Coronary artery (tissue), 2 donors: ENCODE results near the gene NCKAP5.

Experiments
- DNase-seq: peaks from one replicate; pipeline ENCODE4 v3.0.0-alpha.2; 2017; ENCODE audit warnings: low spot score
- H3K27ac ChIP-seq, 2 donors: fragments of 200-600 bp; sonication (generic); one replicate each; pipeline ENCODE4 v1.5.1; 2016 to 2019
- H3K4me3 ChIP-seq: fragments of 200-600 bp; sonication (generic); 2 replicates; pipeline ENCODE4 v1.5.1; 2016; ENCODE audit warnings: mild to moderate bottlenecking, moderate library complexity
- TF ChIP-seq, protein P1 (sequence below): fragments of 200-600 bp; sonication (generic); IDR thresholded peaks from one replicate; pipeline ENCODE4 v1.5.1; 2019; ENCODE audit warnings: antibody characterized with exemption

Gene NCKAP5

DNA sequence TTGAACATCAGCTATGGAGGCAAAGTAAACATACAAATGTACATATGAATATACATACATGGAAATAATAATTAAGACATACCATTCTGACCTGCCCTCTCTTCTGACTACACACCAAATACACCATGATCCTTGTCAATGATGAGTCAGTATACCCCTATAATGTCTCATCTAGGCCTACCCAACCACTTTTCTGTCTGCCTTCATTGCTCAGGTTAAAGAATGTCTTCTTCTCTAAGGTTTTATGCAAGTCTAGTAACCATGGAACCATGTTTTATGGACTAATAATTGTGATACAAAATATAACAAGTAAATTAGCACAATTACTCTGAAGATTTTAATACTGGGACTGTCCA, 128.7 kb downstream of the NCKAP5 start:
- Histone ChIP-seq H3K4me3 (no peak overlapping the region), H3K27ac (no peak overlapping the region)
- no peak for DNase-seq
- TF ChIP-seq, protein P1, sequence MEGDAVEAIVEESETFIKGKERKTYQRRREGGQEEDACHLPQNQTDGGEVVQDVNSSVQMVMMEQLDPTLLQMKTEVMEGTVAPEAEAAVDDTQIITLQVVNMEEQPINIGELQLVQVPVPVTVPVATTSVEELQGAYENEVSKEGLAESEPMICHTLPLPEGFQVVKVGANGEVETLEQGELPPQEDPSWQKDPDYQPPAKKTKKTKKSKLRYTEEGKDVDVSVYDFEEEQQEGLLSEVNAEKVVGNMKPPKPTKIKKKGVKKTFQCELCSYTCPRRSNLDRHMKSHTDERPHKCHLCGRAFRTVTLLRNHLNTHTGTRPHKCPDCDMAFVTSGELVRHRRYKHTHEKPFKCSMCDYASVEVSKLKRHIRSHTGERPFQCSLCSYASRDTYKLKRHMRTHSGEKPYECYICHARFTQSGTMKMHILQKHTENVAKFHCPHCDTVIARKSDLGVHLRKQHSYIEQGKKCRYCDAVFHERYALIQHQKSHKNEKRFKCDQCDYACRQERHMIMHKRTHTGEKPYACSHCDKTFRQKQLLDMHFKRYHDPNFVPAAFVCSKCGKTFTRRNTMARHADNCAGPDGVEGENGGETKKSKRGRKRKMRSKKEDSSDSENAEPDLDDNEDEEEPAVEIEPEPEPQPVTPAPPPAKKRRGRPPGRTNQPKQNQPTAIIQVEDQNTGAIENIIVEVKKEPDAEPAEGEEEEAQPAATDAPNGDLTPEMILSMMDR, result no peak

DNA sequence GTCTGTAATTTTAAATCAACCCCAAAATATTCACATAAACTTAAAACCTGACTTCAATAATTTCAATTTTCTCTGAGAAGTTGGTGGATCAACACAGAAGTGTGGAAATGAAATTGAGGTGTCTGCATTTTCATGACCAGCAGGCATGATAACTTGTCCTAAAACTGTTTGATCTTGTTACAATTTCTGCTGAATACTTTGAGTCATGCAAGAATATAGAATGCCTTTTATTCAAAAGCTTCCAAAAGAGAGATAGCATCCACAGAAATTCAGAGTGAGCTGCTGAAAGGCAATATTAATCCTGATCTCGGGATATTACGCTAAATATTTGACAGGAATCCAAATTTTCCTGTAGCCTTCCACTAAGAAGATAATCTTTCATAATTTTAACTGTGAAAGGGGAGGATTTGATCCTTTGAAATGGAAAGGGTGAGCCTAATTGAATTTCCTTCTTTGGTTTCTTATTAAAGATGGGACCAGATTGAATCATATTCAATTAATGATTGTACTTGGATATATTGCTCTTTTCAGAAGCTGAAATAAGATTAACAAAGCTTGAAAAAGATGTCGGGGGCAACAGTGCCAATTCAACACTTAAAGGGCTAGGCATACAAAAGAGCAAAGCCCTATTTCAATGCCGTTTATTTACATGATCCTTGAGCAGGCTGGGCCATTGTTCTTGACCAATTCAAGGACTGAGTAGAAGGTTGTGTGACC, 129.3 kb downstream of the NCKAP5 start:
- no peak overlapping the region for H3K4me3 ChIP-seq
- TF ChIP-seq, protein P1, result no peak
- DNase-seq, result no peak

DNA sequence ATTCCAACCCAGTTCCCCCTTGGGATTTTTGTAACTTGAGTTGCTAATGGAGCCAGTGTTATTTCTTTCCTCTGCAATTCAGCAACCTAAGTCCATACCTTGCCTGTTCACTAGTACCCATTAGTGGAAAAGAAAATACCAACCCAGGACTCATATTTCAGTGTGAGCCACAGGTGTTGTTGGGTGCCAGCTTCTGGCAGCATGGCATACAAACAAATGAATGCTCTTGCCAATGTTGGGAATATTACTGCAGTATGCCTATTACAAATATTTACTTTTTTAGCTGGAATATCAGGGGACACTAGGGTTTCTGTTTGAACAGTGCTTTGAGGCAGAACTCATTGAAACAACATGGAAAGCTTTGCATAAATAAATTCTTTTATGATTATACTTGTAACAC, 130.2 kb downstream of the NCKAP5 start:
- H3K4me3 ChIP-seq, result no peak overlapping the region
- TF ChIP-seq, protein P1, result no peak
- DNase-seq, result no peak
- H3K27ac ChIP-seq, result no peak overlapping the region

More for the DNA sequence above, 129.3 kb downstream of the NCKAP5 start:
- H3K27ac ChIP-seq, result no peak overlapping the region

DNA sequence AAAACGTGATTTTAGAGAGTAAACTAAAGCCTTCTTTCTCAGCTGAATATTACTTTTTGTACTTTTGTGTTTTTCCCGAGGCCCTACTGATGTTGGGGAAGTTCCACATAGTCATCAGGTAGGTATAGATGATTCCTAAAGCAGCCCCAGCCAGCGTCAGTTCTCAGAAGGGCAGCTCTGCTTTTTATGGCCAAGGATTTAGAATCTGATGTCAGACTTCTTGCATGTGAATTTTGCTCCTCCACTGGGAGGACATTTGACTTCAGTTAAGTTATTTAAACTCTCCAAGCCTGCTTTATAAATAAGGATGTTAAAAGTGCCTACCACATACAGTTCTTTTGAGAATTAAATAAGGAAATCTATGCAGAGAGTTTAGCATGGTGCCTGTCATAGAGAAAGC, 130.8 kb downstream of the NCKAP5 start:
- no peak for DNase-seq
- H3K27ac ChIP-seq, result no peak overlapping the region
- no peak overlapping the region for H3K4me3 ChIP-seq
- TF ChIP-seq, protein P1, result no peak

DNA sequence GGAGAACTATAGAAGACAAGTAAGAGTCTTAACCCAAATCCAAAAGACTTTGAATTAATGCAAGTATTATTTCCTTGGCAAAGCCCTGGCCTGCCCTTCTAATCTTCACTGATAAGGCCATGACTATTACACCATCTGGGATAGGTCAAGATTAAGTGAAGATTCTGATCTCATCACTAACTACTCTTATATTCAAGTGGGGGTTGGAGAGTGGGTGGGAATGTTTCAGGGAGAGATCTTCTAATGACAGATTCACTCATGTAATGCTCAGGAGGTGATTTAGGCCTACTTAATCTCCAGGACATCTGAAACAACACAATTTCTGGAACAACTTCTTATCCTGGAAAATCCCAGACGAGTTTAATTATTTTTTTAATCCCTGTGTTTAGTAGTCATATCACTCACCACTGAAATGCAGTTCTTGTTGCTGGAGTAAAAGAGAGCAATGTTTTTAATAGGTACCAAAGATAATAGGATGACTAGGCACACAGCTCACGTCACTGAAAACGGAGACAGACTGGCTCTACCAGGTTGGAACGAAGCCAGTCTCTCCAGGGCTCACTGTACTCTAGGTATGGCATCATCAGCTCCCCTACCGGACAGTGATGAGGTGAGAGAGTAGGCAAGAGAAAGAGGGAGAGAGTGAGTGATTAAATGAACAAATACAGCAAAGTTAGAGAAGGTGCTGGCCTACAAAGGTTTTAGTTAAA, 133.1 kb downstream of the NCKAP5 start:
- Histone ChIP-seq H3K27ac (no peak overlapping the region), H3K4me3 (no peak overlapping the region)
- TF ChIP-seq, protein P1, result no peak
- no peak for DNase-seq

DNA sequence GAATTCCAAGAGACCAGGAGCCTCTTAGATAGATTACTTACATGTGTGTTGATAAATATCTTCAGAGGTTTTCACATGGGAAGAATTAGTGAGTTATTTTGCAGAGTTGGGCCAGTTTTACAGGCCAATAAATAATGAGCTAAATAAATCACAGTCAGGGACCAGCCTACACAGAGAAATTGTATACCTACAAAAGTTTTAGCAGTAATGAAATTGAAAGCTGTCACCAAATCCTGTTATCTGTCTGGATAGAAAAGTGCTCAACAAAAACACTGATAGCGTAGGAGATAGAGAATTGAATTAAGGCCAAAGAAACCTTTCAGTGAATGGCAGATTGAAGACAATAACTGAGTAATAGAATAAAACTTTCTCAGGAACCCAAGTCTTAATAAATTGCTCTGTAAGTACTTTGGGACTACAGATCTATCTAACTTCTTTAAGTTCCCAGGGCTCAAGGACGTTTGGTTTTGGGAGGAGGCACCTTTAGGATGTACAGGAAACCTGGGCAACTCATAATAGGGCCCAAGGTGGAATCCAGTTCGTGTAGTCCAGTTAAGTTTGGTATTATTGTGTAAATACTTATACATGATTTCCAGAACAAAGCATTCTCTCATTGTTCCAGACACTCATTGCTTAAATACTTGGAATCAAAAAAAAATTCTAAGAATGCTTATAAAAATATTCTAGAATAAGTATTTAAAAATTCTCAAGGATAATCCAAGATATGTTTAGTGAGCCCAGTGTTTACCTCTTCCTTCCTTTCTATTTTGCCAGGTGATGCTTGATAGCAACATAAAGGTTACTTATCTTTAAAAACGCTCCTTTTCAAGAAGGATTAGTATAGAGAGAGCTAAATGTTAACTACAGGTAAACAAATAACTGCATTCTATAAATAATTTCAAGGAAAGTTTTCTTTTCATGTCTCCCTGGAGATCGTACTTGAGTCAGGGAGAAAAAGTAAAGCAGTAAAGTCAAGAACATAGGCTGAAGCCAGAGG, 134.5 kb downstream of the NCKAP5 start:
- DNase-seq, result no peak
- TF ChIP-seq, protein P1, result no peak

More for the DNA sequence above, 134.5 kb downstream of the NCKAP5 start:
- Histone ChIP-seq H3K4me3 (no peak overlapping the region), H3K27ac (no peak overlapping the region)
